Stomach (tissue), 4 donors: ENCODE measurements around the gene UBAC2.

Experiments
- CTCF ChIP-seq, 7 experiments: fragments of 450-650 bp in 4 of 7; fragments of 200-600 bp in 3 of 7; sonication (generic) in 3 of 7; IDR thresholded peaks; one replicate each; pipeline ENCODE4 v1.5.1; 2016 to 2019; ENCODE audit warnings: antibody characterized with exemption in 7 of 7, control low read depth in 2 of 7, mild to moderate bottlenecking in 1 of 7
- EP300 ChIP-seq: sonication (generic); formaldehyde crosslinking; IDR thresholded peaks from one replicate; pipeline ENCODE4 v1.6.1; 2017; ENCODE audit warnings: antibody characterized with exemption

DNA sequence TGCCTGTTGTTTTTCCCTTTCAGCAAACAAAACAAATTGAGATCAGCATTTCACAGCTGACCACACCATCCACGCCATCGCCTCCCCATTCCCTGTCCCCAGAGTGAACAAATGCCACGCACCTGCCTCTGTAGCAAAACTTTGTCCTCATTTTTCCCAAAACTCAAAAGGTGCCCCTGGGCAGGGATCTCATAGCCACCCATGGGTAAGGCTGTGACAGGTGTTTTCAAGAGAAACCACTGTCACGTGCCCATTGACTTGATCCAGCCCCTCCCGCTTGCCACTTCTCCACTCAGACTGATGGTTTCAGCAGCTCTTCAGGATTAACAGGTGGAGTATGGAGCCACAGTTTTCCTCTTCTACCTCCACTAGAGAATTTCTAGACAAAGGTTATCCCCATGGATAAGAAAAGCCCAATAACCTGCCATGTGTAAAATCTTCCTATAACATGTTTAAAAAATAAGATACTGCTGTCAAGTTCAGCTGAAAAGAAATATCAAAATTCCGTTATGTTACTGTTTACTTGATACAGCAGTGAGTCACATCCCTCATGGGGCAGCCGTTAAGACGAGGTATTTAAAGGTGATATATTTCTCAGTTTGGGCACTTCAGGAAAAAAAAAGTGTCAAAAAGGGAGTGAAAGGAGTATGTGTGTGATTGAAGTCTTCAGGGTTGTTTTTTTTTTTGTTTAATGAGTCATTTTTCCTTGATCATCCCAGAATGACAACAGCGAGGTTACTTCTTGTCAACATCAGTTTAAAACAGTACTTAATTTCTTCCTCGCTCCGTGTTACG lies 170.0 kb downstream of the UBAC2 start:
- TF ChIP-seq CTCF (IDR thresholded peaks at IDR 0.05) (no peak), EP300 (no peak)
